GM12878 (cell line): ENCODE data around the gene SCT. TPM values are rescaled to one million over a fixed set of nuclear protein-coding genes. Genes with fewer than 3 reads are reported as not detected.

Experiments used
- ATF2 ChIP-seq: IDR thresholded peaks from 2 replicates; pipeline ENCODE4 v1.6.1; 2012; ENCODE audit warnings: low read length, inconsistent platforms
- BCL3 ChIP-seq: IDR thresholded peaks from 2 replicates; pipeline ENCODE4 v1.6.1; 2011; ENCODE audit warnings: borderline replicate concordance, low read depth, mild to moderate bottlenecking, moderate library complexity, low read length; ENCODE audit not compliant: insufficient read depth, poor library complexity, severe bottlenecking
- CEBPB ChIP-seq, 2 experiments: fragments of 150-350 bp in 1 of 2; IDR thresholded peaks; 2 replicates each; pipeline ENCODE4 v1.6.1; 2012 to 2014; ENCODE audit warnings: low read depth in 2 of 2, low read length in 2 of 2, borderline replicate concordance in 1 of 2, inconsistent platforms in 1 of 2
- JUND ChIP-seq: IDR thresholded peaks from 2 replicates; pipeline ENCODE4 v1.6.1; 2012; ENCODE audit warnings: low read depth, mild to moderate bottlenecking, low read length, improper control_type of control experiment, moderate library complexity
- LARP7 ChIP-seq: fragments of 450-650 bp; IDR thresholded peaks from 2 replicates; pipeline ENCODE4 v1.6.1; 2017; ENCODE audit warnings: mild to moderate bottlenecking
- RAD51 ChIP-seq: fragments of 450-650 bp; IDR thresholded peaks from 2 replicates; pipeline ENCODE4 v1.6.1; 2016; ENCODE audit warnings: moderate library complexity, mild to moderate bottlenecking, inconsistent platforms
- SPI1 ChIP-seq: IDR thresholded peaks from 2 replicates; pipeline ENCODE4 v1.6.1; 2011; ENCODE audit warnings: low read depth, mild to moderate bottlenecking, low read length, moderate library complexity, borderline replicate concordance; ENCODE audit not compliant: insufficient read depth
- SREBF1 ChIP-seq: IDR thresholded peaks from 2 replicates; pipeline ENCODE4 v1.6.1; 2012; ENCODE audit warnings: mild to moderate bottlenecking, low read length
- STAT3 ChIP-seq: IDR thresholded peaks from 2 replicates; pipeline ENCODE4 v1.6.1; 2011; ENCODE audit warnings: low read depth, low read length, improper control_type of control experiment
- ZBTB40 ChIP-seq: fragments of 450-650 bp; IDR thresholded peaks from 2 replicates; pipeline ENCODE4 v1.6.1; 2016; ENCODE audit warnings: mild to moderate bottlenecking, moderate library complexity, borderline replicate concordance
- polyA plus RNA-seq, 11 experiments: library from polyadenylated mRNA; depleted of rRNA in 4 of 11; unstranded in 6 of 11; stranded (reverse) in 5 of 11; fragments of >200 nt; fragmentation: Nextera tagmentation in 4 of 11; fragmentation: Illumina TruSeq in 1 of 11; extraction: Ambion mirVana in 4 of 11; extraction: Trizol in 1 of 11; gene quantifications; 1 replicate in 1 of 11; 2 replicates in 10 of 11; pipeline versions ENCODE4 v1.2.1 to v1.2.3, GENCODE V29; 2011 to 2016; ENCODE audit warnings: inconsistent platforms in 2 of 11, missing spikeins in 2 of 11, low read depth in 1 of 11
- total RNA-seq, 4 experiments: library from RNA; depleted of rRNA in 3 of 4; stranded (reverse); fragments of >200 nt in 3 of 4; fragmentation: Illumina TruSeq in 1 of 4; extraction: Trizol in 1 of 4; gene quantifications; 2 replicates each; pipeline versions ENCODE4 v1.2.1 to v1.2.3, GENCODE V29; 2013 to 2021

The SCT gene
- total and polyA plus RNA-seq, 10 of the 15 experiments (the other 5 are each of a cell fraction or from before 2014, with no cell fraction given) = not detected

- TF ChIP-seq ZBTB40 = no peak
- no peak for TF ChIP-seq CEBPB (IDR thresholded peaks at IDR 0.05; ENCODE audit: borderline replicate concordance in 1 of 2, low read depth in 2 of 2, low read length in 2 of 2)
- TF ChIP-seq LARP7 = no peak
- TF ChIP-seq SPI1 = no peak
- no peak for TF ChIP-seq RAD51
- no peak for TF ChIP-seq BCL3
- TF ChIP-seq JUND = no peak
- no peak for TF ChIP-seq ATF2
- TF ChIP-seq SREBF1 = no peak
- TF ChIP-seq STAT3 = no peak
Observed at GRCh38 chr11:593347-593746, 33.6 kb downstream of the SCT start (continued).
